ENCODE data around the gene EIF5. TPM values are rescaled to one million over a fixed set of nuclear protein-coding genes. Genes with fewer than 3 reads are reported as not detected.
"Not testable (repeated sequence)": the region's sequence is repeated elsewhere in the genome, so short reads cannot be mapped to it uniquely, and the experiment has no call there.

EIF5 gene
- polyA plus RNA-seq, 1 donor: 197 TPM

DNA sequence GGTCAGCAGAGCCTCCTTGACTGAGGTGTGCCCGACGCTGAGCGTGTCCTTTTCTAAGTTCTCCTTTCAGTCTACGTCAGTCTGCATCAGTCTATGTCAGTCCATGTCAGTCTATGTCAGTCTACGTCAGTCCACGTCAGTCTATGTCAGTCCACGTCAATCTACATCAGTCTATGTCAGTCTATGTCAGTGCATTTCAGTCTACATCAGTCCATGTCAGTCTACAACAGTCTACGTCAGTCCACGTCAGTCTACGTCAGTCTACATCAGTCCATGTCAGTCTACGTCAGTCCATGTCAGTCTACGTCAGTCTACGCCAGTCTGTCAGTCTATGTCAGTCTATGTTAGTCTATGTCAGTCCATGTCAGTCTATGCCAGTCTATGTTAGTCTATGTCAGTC is 15.9 kb downstream of the EIF5 start:
- WGBS (ENCODE audit: insufficient coverage, low lambda C conversion rate): no CpG with 5 or more reads among the region's 13 CpGs
- no peaks in the 10 kb centered on the region for H3K9me3 ChIP-seq (ENCODE audit: control insufficient read depth, low read depth, low read length)
- no peaks in the 10 kb centered on the region for H3K36me3 ChIP-seq (ENCODE audit: control insufficient read depth, insufficient read depth, low read length)
- H3K27me3 ChIP-seq (ENCODE audit: control insufficient read depth, insufficient read depth, low read length): no peaks in the 10 kb centered on the region
- H3K4me1 ChIP-seq (ENCODE audit: control insufficient read depth, insufficient read depth, low read length): no peaks in the 10 kb centered on the region
- H3K4me3 ChIP-seq (ENCODE audit: low read length): no peak overlapping the region
- DNase-seq: no peak
- H3K27ac ChIP-seq (ENCODE audit: low read length): no peak overlapping the region

GRCh38 chr14:103353362-103353761 is 19.3 kb downstream of the EIF5 start:
- 20% methylated on average over 1 of the region's 7 CpGs for WGBS (ENCODE audit: insufficient coverage, low lambda C conversion rate)
- Histone ChIP-seq H3K27me3 (ENCODE audit: control insufficient read depth, insufficient read depth, low read length) (no peaks in the 10 kb centered on the region), H3K27ac (ENCODE audit: low read length) (no peak overlapping the region), H3K9me3 (ENCODE audit: control insufficient read depth, low read depth, low read length) (peaks cover 2% of the 10 kb centered on the region), H3K36me3 (ENCODE audit: control insufficient read depth, insufficient read depth, low read length) (no peaks in the 10 kb centered on the region), H3K4me3 (ENCODE audit: low read length) (no peak overlapping the region), H3K4me1 (ENCODE audit: control insufficient read depth, insufficient read depth, low read length) (no peaks in the 10 kb centered on the region)
- no peak for DNase-seq

- no peaks in the 10 kb centered on the region for H3K27me3 ChIP-seq (ENCODE audit: control insufficient read depth, insufficient read depth, low read length)
- no peak overlapping the region for H3K27ac ChIP-seq (ENCODE audit: low read length)
- H3K4me1 ChIP-seq (ENCODE audit: control insufficient read depth, insufficient read depth, low read length): no peaks in the 10 kb centered on the region
- peaks cover 2% of the 10 kb centered on the region for H3K9me3 ChIP-seq (ENCODE audit: control insufficient read depth, low read depth, low read length)
- WGBS (ENCODE audit: insufficient coverage, low lambda C conversion rate): no CpG with 5 or more reads among the region's 7 CpGs
- no peak for DNase-seq
- H3K36me3 ChIP-seq (ENCODE audit: control insufficient read depth, insufficient read depth, low read length): no peaks in the 10 kb centered on the region
- H3K4me3 ChIP-seq (ENCODE audit: low read length): no peak overlapping the region
Observed at GRCh38 chr14:103354141-103354540, 20.1 kb downstream of the EIF5 start.

GRCh38 chr14:103356024-103356682 is 22.1 kb downstream of the EIF5 start:
- Histone ChIP-seq H3K36me3 (ENCODE audit: control insufficient read depth, insufficient read depth, low read length) (no peaks in the 10 kb centered on the region), H3K4me1 (ENCODE audit: control insufficient read depth, insufficient read depth, low read length) (no peaks in the 10 kb centered on the region), H3K4me3 (ENCODE audit: low read length) (no peak overlapping the region), H3K9me3 (ENCODE audit: control insufficient read depth, low read depth, low read length) (peaks cover 2% of the 10 kb centered on the region), H3K27me3 (ENCODE audit: control insufficient read depth, insufficient read depth, low read length) (no peaks in the 10 kb centered on the region), H3K27ac (ENCODE audit: low read length) (no peak overlapping the region)
- DNase-seq: no peak
- 20% methylated on average over 3 of the region's 9 CpGs for WGBS (ENCODE audit: insufficient coverage, low lambda C conversion rate)

DNA sequence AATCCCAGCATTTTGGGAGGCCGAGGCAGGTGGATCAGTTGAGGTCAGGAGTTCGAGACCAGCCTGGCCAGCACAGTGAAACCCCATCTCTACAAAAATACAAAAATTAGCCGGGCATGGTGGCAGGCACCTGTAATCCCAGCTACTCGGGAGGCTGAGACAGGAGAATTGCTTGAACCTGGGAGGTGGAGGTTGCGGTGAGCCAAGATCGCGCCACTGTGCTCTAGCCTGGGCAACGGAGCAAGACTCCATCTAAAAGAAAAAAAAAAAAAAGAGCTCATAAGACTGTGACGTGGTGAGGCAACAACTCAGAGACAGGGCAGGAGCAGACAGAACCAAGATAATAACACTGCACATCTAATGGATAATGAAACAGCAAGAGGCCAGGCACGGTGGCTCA is 23.5 kb downstream of the EIF5 start:
- H3K9me3 ChIP-seq (ENCODE audit: control insufficient read depth, low read depth, low read length); H3K27ac ChIP-seq (ENCODE audit: low read length); H3K36me3 ChIP-seq (ENCODE audit: control insufficient read depth, insufficient read depth, low read length); H3K4me3 ChIP-seq (ENCODE audit: low read length); H3K27me3 ChIP-seq (ENCODE audit: control insufficient read depth, insufficient read depth, low read length); H3K4me1 ChIP-seq (ENCODE audit: control insufficient read depth, insufficient read depth, low read length); DNase-seq: not testable (repeated sequence)
- 100% methylated on average over 1 of the region's 10 CpGs for WGBS (ENCODE audit: insufficient coverage, low lambda C conversion rate)

DNA sequence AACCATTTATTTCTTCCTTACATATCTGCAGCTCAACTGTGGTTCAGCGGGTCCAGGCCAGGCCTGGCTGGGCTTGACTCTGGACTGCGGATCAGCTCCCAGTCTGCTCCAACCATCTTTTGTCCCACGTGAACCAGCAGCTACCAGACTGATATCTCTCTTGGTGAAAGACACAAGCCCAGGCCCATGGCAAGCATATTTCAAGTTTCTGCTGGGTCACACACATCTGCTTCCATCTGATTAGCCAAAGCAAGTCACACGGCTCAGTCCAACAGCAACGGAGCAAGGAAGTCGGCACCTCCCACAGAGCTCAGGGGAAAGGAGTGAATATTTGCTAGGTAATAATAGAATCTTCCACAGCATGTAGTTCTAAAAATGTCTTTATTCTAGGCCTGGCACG is 26.5 kb downstream of the EIF5 start:
- Histone ChIP-seq H3K36me3 (ENCODE audit: control insufficient read depth, insufficient read depth, low read length) (no peaks in the 10 kb centered on the region), H3K27ac (ENCODE audit: low read length) (no peak overlapping the region), H3K4me3 (ENCODE audit: low read length) (no peak overlapping the region), H3K4me1 (ENCODE audit: control insufficient read depth, insufficient read depth, low read length) (no peaks in the 10 kb centered on the region), H3K9me3 (ENCODE audit: control insufficient read depth, low read depth, low read length) (peaks cover 4% of the 10 kb centered on the region), H3K27me3 (ENCODE audit: control insufficient read depth, insufficient read depth, low read length) (no peaks in the 10 kb centered on the region)
- no CpG with 5 or more reads among the region's 7 CpGs for WGBS (ENCODE audit: insufficient coverage, low lambda C conversion rate)
- DNase-seq: no peak

DNA sequence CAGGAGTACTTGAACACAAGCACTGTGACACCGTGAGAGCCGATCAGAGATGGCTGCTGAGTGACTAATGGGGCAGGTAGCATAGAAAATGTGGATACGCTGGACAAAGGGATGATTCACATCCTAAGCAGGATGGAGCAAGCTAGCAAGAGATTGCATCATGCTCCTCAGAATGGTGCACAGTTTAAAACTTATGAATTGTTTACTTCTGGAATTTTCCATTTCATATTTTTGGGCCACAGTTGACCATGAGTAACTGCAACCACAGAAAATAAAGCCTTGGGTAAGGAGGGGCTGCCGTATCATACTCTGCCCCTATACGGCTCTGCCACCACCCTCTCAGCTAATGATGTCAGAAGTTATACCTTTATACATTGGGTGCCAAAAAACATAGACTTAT is 27.8 kb downstream of the EIF5 start:
- H3K36me3 ChIP-seq (ENCODE audit: control insufficient read depth, insufficient read depth, low read length): no peaks in the 10 kb centered on the region
- DNase-seq: no peak
- H3K4me1 ChIP-seq (ENCODE audit: control insufficient read depth, insufficient read depth, low read length): no peaks in the 10 kb centered on the region
- no CpG with 5 or more reads among the region's 5 CpGs for WGBS (ENCODE audit: insufficient coverage, low lambda C conversion rate)
- peaks cover 4% of the 10 kb centered on the region for H3K9me3 ChIP-seq (ENCODE audit: control insufficient read depth, low read depth, low read length)
- no peaks in the 10 kb centered on the region for H3K27me3 ChIP-seq (ENCODE audit: control insufficient read depth, insufficient read depth, low read length)
- H3K4me3 ChIP-seq (ENCODE audit: low read length): no peak overlapping the region
- H3K27ac ChIP-seq (ENCODE audit: low read length): no peak overlapping the region

DNA sequence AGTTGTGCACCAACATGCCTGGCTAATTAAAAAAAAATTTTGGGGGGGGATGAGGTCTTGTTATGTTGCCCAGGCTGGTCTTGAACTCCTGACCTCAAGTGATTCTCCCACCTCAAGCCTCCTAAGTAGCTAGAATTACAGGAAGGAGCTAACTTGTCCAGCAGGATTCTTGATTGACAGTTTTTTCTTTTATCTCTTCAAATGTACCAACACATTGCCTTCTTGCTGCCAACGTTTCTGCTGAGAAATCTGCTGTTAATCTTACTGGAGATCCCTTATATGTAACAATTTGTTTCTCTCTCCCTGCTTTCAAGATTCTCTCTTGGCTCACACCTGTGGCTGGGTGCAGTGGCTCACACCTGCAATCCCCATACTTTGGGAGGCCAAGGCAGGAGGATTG is 28.7 kb downstream of the EIF5 start:
- no peaks in the 10 kb centered on the region for H3K36me3 ChIP-seq (ENCODE audit: control insufficient read depth, insufficient read depth, low read length)
- H3K4me3 ChIP-seq (ENCODE audit: low read length): no peak overlapping the region
- H3K27ac ChIP-seq (ENCODE audit: low read length): no peak overlapping the region
- DNase-seq: no peak
- no peaks in the 10 kb centered on the region for H3K4me1 ChIP-seq (ENCODE audit: control insufficient read depth, insufficient read depth, low read length)
- no peaks in the 10 kb centered on the region for H3K27me3 ChIP-seq (ENCODE audit: control insufficient read depth, insufficient read depth, low read length)
- no CpG with 5 or more reads among the region's 1 CpG for WGBS (ENCODE audit: insufficient coverage, low lambda C conversion rate)
- peaks cover 2% of the 10 kb centered on the region for H3K9me3 ChIP-seq (ENCODE audit: control insufficient read depth, low read depth, low read length)

- WGBS (ENCODE audit: insufficient coverage, low lambda C conversion rate): no CpG with 5 or more reads among the region's 6 CpGs
- Histone ChIP-seq H3K4me1 (ENCODE audit: control insufficient read depth, insufficient read depth, low read length) (no peaks in the 10 kb centered on the region), H3K9me3 (ENCODE audit: control insufficient read depth, low read depth, low read length) (peaks cover 2% of the 10 kb centered on the region), H3K27ac (ENCODE audit: low read length) (no peak overlapping the region), H3K36me3 (ENCODE audit: control insufficient read depth, insufficient read depth, low read length) (no peaks in the 10 kb centered on the region), H3K4me3 (ENCODE audit: low read length) (no peak overlapping the region), H3K27me3 (ENCODE audit: control insufficient read depth, insufficient read depth, low read length) (no peaks in the 10 kb centered on the region)
- DNase-seq: no peak
Observed at GRCh38 chr14:103366741-103367140, 32.7 kb downstream of the EIF5 start.

- H3K36me3 ChIP-seq (ENCODE audit: control insufficient read depth, insufficient read depth, low read length): no peaks in the 10 kb centered on the region
- H3K4me3 ChIP-seq (ENCODE audit: low read length): no peak overlapping the region
- no peak overlapping the region for H3K27ac ChIP-seq (ENCODE audit: low read length)
- no CpG with 5 or more reads among the region's 4 CpGs for WGBS (ENCODE audit: insufficient coverage, low lambda C conversion rate)
- H3K9me3 ChIP-seq (ENCODE audit: control insufficient read depth, low read depth, low read length): no peaks in the 10 kb centered on the region
- no peak for DNase-seq
- H3K27me3 ChIP-seq (ENCODE audit: control insufficient read depth, insufficient read depth, low read length): no peaks in the 10 kb centered on the region
- no peaks in the 10 kb centered on the region for H3K4me1 ChIP-seq (ENCODE audit: control insufficient read depth, insufficient read depth, low read length)
Observed at GRCh38 chr14:103367995-103368394, 34.0 kb downstream of the EIF5 start.

GRCh38 chr14:103370087-103370486 is 36.0 kb downstream of the EIF5 start:
- no CpG with 5 or more reads among the region's 3 CpGs for WGBS (ENCODE audit: insufficient coverage, low lambda C conversion rate)
- DNase-seq: no peak
- Histone ChIP-seq H3K9me3 (ENCODE audit: control insufficient read depth, low read depth, low read length) (no peaks in the 10 kb centered on the region), H3K27me3 (ENCODE audit: control insufficient read depth, insufficient read depth, low read length) (peaks cover 3% of the 10 kb centered on the region), H3K27ac (ENCODE audit: low read length) (no peak overlapping the region), H3K36me3 (ENCODE audit: control insufficient read depth, insufficient read depth, low read length) (no peaks in the 10 kb centered on the region), H3K4me3 (ENCODE audit: low read length) (no peak overlapping the region), H3K4me1 (ENCODE audit: control insufficient read depth, insufficient read depth, low read length) (no peaks in the 10 kb centered on the region)
